Thyroid gland (tissue), 4 donors: ENCODE measurements around the gene SND1.

Source experiments
- POLR2A ChIP-seq, 2 donors: fragments of 450-650 bp; IDR thresholded peaks; one replicate each; pipeline ENCODE4 v1.6.1; 2017; ENCODE audit warnings: antibody characterized with exemption in 2 of 2, mild to moderate bottlenecking in 2 of 2, moderate library complexity in 1 of 2
- TF ChIP-seq, protein P1 (sequence below), 6 experiments: fragments of 200-600 bp in 3 of 6; fragments of 450-650 bp in 3 of 6; sonication (generic) in 3 of 6; IDR thresholded peaks; one replicate each; pipeline ENCODE4 v1.5.1; 2016 to 2019; ENCODE audit warnings: antibody characterized with exemption in 6 of 6, mild to moderate bottlenecking in 2 of 6, inconsistent platforms in 1 of 6, moderate library complexity in 1 of 6

DNA sequence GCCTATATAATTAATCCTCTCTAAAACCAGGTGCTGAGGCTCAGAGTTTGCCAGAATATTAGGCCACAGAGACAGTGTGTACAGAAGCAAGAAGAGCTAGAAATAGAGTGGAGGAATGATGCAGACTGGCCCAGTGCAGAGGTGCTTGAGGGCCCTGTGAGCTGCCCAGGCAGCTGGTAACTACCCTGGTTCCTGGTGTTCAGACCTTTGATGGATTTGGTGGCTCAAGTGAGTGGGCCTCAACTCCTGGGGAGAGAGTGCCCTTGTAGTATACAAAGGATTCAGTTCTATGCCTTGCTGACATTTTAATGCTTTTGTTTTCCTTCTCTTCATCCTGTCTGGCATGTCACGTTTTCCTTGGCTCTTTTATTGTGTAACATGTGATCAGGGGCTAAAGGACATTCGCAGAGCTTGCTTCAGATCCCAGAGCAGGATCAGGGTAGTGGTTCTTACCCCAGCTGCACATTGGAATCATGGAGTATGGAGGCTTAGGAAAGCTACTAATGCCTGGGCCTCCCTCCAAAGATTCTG, 359.2 kb downstream of the SND1 start:
- TF ChIP-seq, protein P1, sequence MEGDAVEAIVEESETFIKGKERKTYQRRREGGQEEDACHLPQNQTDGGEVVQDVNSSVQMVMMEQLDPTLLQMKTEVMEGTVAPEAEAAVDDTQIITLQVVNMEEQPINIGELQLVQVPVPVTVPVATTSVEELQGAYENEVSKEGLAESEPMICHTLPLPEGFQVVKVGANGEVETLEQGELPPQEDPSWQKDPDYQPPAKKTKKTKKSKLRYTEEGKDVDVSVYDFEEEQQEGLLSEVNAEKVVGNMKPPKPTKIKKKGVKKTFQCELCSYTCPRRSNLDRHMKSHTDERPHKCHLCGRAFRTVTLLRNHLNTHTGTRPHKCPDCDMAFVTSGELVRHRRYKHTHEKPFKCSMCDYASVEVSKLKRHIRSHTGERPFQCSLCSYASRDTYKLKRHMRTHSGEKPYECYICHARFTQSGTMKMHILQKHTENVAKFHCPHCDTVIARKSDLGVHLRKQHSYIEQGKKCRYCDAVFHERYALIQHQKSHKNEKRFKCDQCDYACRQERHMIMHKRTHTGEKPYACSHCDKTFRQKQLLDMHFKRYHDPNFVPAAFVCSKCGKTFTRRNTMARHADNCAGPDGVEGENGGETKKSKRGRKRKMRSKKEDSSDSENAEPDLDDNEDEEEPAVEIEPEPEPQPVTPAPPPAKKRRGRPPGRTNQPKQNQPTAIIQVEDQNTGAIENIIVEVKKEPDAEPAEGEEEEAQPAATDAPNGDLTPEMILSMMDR (IDR thresholded peaks at IDR 0.05) = no peak
- no peak for TF ChIP-seq POLR2A (IDR thresholded peaks at IDR 0.05)
